HEK293T (cell line): Measurements from ENCODE around the gene NOSIP.

Experiments used
- CTCF ChIA-PET: fragments of 350-600 bp; formaldehyde crosslinking; extraction: SDS; loops from one replicate; lab custom pipeline; 2021; ENCODE audit warnings: antibody characterized with exemption, inconsistent platforms; lab: Yijun Ruan, JAX
- POLR2A ChIA-PET: fragments of 350-600 bp; formaldehyde crosslinking; extraction: SDS; loops from one replicate; lab custom pipeline; 2020; ENCODE audit warnings: antibody characterized with exemption, inconsistent platforms; lab: Yijun Ruan, JAX
- DNase-seq: peaks from one replicate; pipeline ENCODE4 v3.0.0; 2012; ENCODE audit warnings: mixed read lengths; ENCODE audit errors: extremely low spot score
- ARNT ChIP-seq: fragments of 450-650 bp; IDR thresholded peaks from 2 replicates; pipeline ENCODE4 v1.6.1; 2017; ENCODE audit warnings: mild to moderate bottlenecking
- BHLHE40 ChIP-seq: fragments of 450-650 bp; IDR thresholded peaks from 2 replicates; pipeline ENCODE4 v1.6.1; 2016; ENCODE audit warnings: mild to moderate bottlenecking, moderate library complexity, borderline replicate concordance
- CTBP1 ChIP-seq: fragments of 450-650 bp; IDR thresholded peaks from 2 replicates; pipeline ENCODE4 v1.6.1; 2016; ENCODE audit warnings: borderline replicate concordance
- ELF4 ChIP-seq: fragments of 450-650 bp; IDR thresholded peaks from 2 replicates; pipeline ENCODE4 v1.6.1; 2017; ENCODE audit warnings: antibody characterized with exemption
- FOXA1 ChIP-seq: fragments of 450-650 bp; IDR thresholded peaks from 2 replicates; pipeline ENCODE4 v1.6.1; 2016; ENCODE audit warnings: mild to moderate bottlenecking
- FOXK2 ChIP-seq: fragments of 450-650 bp; IDR thresholded peaks from 2 replicates; pipeline ENCODE4 v1.6.1; 2016; ENCODE audit warnings: mild to moderate bottlenecking
- FOXM1 ChIP-seq: fragments of 450-650 bp; IDR thresholded peaks from 2 replicates; pipeline ENCODE4 v1.6.1; 2017; ENCODE audit warnings: mild to moderate bottlenecking, borderline replicate concordance
- HDGF ChIP-seq: fragments of 450-650 bp; IDR thresholded peaks from 2 replicates; pipeline ENCODE4 v1.6.1; 2017; ENCODE audit warnings: antibody characterized with exemption, borderline replicate concordance
- L3MBTL2 ChIP-seq: fragments of 450-650 bp; conservative IDR thresholded peaks from 2 replicates; pipeline ENCODE4 v1.6.1; 2016; ENCODE audit warnings: mild to moderate bottlenecking
- LEF1 ChIP-seq: fragments of 450-650 bp; IDR thresholded peaks from 2 replicates; pipeline ENCODE4 v1.6.1; 2017; ENCODE audit warnings: mild to moderate bottlenecking, borderline replicate concordance
- NFRKB ChIP-seq: fragments of 450-650 bp; IDR thresholded peaks from 2 replicates; pipeline ENCODE4 v1.6.1; 2016; ENCODE audit warnings: mild to moderate bottlenecking, moderate library complexity
- SP1 ChIP-seq: fragments of 450-650 bp; IDR thresholded peaks from 2 replicates; pipeline ENCODE4 v1.6.1; 2017
- SUZ12 ChIP-seq: fragments of 450-650 bp; IDR thresholded peaks from 2 replicates; pipeline ENCODE4 v1.6.1; 2016; ENCODE audit warnings: mild to moderate bottlenecking
- TARDBP ChIP-seq: fragments of 450-650 bp; IDR thresholded peaks from 2 replicates; pipeline ENCODE4 v1.6.1; 2016
- ZNF384 ChIP-seq: fragments of 450-650 bp; IDR thresholded peaks from 2 replicates; pipeline ENCODE4 v1.6.1; 2016
- TF ChIP-seq, protein P1 (sequence below): fragments of 450-650 bp; IDR thresholded peaks from 2 replicates; pipeline ENCODE4 v1.6.1; 2016

Gene NOSIP

DNA sequence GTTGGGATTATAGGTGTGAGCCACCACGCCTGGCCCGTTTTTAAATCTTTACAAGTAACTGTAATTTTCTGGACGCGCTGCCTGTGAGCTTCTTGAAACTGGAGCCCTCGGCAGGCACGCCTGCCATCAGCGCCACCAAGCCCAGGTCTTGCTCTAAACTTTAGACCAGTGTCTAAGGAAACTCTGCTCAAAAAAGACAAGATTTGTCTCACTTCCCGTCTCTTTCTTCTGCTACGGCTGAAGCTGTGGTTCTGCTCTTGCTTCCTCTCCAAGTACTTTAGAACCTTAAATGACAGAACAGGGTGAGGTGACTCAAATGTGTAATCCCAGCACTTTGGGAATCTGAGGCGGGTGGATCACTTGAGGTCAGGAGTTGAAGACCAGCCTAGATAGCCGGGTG lies 27.6 kb downstream of the NOSIP start:
- CTCF ChIA-PET: interaction anchor here (2.8 kb wide), 1 partner anchor 18 kb away, joined by 9 read pairs; no protein-coding TSS in a partner anchor
- TF ChIP-seq BHLHE40 (no peak), ZNF384 (no peak), L3MBTL2 (no peak), SP1 (no peak), ARNT (no peak), FOXA1 (no peak), SUZ12 (no peak), HDGF (no peak), ELF4 (no peak), FOXM1 (no peak), FOXK2 (no peak), LEF1 (no peak), CTBP1 (no peak), TARDBP (no peak), NFRKB (no peak)
- TF ChIP-seq, protein P1, sequence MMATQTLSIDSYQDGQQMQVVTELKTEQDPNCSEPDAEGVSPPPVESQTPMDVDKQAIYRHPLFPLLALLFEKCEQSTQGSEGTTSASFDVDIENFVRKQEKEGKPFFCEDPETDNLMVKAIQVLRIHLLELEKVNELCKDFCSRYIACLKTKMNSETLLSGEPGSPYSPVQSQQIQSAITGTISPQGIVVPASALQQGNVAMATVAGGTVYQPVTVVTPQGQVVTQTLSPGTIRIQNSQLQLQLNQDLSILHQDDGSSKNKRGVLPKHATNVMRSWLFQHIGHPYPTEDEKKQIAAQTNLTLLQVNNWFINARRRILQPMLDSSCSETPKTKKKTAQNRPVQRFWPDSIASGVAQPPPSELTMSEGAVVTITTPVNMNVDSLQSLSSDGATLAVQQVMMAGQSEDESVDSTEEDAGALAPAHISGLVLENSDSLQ: no peak
- DNase-seq: no peak
- POLR2A ChIA-PET: no interaction called here

GRCh38 chr19:49551531-49551930 lies 28.8 kb downstream of the NOSIP start:
- ChIA-PET CTCF (interaction anchor here (2.8 kb wide), 1 partner anchor 19 kb away, joined by 9 read pairs; no protein-coding TSS in a partner anchor), POLR2A (interaction anchor here (1.5 kb wide), 1 partner anchor 29 kb away, joined by 3 read pairs; the partner anchor contains the start of gene NOSIP)

GRCh38 chr19:49549045-49549444 lies 31.3 kb downstream of the NOSIP start:
- ChIA-PET CTCF (interaction anchor here (1.2 kb wide), 1 partner anchor 46 kb away, joined by 3 read pairs; no protein-coding TSS in a partner anchor), POLR2A (interaction anchor here (0.7 to 1.2 kb wide), 3 partner anchors 36 to 46 kb away, joined by 3 to 5 read pairs (median 3); partner anchors contain the start of gene FCGRT)
- no peak for DNase-seq
- TF ChIP-seq LEF1: no peak
- no peak for TF ChIP-seq FOXK2
- TF ChIP-seq ARNT: no peak
- no peak for TF ChIP-seq SP1
- no peak for TF ChIP-seq TARDBP
- TF ChIP-seq CTBP1: no peak

More at GRCh38 chr19:49551531-49551930, 28.8 kb downstream of the NOSIP start:
- TF ChIP-seq FOXA1: no peak
- no peak for TF ChIP-seq TARDBP
- TF ChIP-seq HDGF: no peak
- TF ChIP-seq ZNF384: no peak
- TF ChIP-seq FOXK2: no peak
- TF ChIP-seq SUZ12: no peak
- TF ChIP-seq FOXM1: no peak
- TF ChIP-seq ELF4: no peak
- no peak for TF ChIP-seq ARNT
- no peak for TF ChIP-seq CTBP1
- TF ChIP-seq, protein P1: no peak
- no peak for TF ChIP-seq NFRKB
- TF ChIP-seq SP1: no peak
- no peak for TF ChIP-seq L3MBTL2
- no peak for TF ChIP-seq BHLHE40
- TF ChIP-seq LEF1: no peak
- no peak for DNase-seq

GRCh38 chr19:49546825-49547565 lies 33.4 kb downstream of the NOSIP start:
- DNase-seq: peak; percentile 79
- CTCF ChIA-PET: interaction anchor here (0.6 to 2.1 kb wide), 21 partner anchors 10 to 570 kb away, joined by 3 to 56 read pairs (median 4); partner anchors contain the start of gene RPS11
- TF ChIP-seq SUZ12 (no peak), ELF4 (0 out of 2 replicates have a peak, but pooled peaks have one; percentile 25), ZNF384 (peak; percentile 92), ARNT (no peak)
- TF ChIP-seq, protein P1: peak; percentile 72; the same call in 1 of the 2 replicates
- POLR2A ChIA-PET: interaction anchor here (0.8 to 1.7 kb wide), 7 partner anchors 34 to 129 kb away, joined by 3 to 10 read pairs (median 4); partner anchors contain the start of genes ALDH16A1 and FCGRT

DNA sequence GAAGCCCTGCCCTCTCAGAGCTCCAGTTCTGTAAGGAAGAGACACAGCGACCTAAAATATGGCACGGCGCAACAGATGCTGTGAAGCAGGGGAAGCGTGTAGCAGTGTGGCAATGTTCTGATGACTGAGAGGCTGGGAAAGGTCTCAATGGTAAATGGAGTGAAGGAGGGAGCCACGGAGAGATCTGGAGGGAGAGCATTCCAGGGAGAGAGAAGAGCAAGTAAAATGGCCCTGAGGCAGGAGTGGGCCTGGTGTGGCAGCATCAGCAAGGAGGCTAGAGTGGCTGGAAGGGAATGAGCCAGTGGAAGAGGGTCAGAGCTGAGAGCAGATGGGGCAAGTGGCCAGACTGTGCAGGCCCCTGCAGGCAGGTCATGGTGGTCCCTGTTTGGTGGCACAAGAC lies 36.2 kb downstream of the NOSIP start:
- TF ChIP-seq CTBP1 (no peak), FOXK2 (no peak), FOXM1 (no peak), SUZ12 (no peak), FOXA1 (no peak), ZNF384 (no peak), NFRKB (no peak), ARNT (no peak), BHLHE40 (no peak), SP1 (no peak), TARDBP (no peak), HDGF (no peak), LEF1 (no peak), ELF4 (no peak), L3MBTL2 (no peak)
- TF ChIP-seq, protein P1: no peak
- ChIA-PET POLR2A (interaction anchor here (0.6 to 1.4 kb wide), 2 partner anchors 44 to 48 kb away, joined by 3 to 4 read pairs; partner anchors contain the start of gene RPS11), CTCF (no interaction called here)
- DNase-seq: no peak
